ENCODE results near the gene SART1. TPM values are rescaled to one million over a fixed set of nuclear protein-coding genes. Genes with fewer than 3 reads are reported as not detected.

Gene SART1
- polyA plus RNA-seq, 1 donor from 2014 or later, result 34.9 TPM

GRCh38 chr11:65975771-65976170 lies 14.2 kb downstream of the SART1 start:
- Histone ChIP-seq H3K36me3 (ENCODE audit: insufficient read depth, low read length) (no peaks in the 10 kb centered on the region), H3F3A (ENCODE audit: insufficient read depth, low read length, poor library complexity, severe bottlenecking) (no peaks in the 10 kb centered on the region), H3K4me3 (ENCODE audit: low read length) (no peak overlapping the region), H3K9me2 (ENCODE audit: insufficient read depth, low read length) (no peaks in the 10 kb centered on the region), H4K20me1 (ENCODE audit: insufficient read depth) (no peaks in the 10 kb centered on the region), H3K27me3 (ENCODE audit: insufficient read depth, low read depth, low read length) (no peaks in the 10 kb centered on the region), H2AFZ (ENCODE audit: low read depth, low read length) (no peak overlapping the region), H3K4me2 (ENCODE audit: low read length) (no peak overlapping the region), H3K27ac (ENCODE audit: low read length) (no peak overlapping the region), H3K9ac (ENCODE audit: low read length) (no peak overlapping the region), H3K79me2 (replicated peaks; ENCODE audit: insufficient read depth, low read length) (no peaks in the 10 kb centered on the region), H3K9me3 (ENCODE audit: low read length) (no peaks in the 10 kb centered on the region)
- TF ChIP-seq SMC3 (conservative IDR thresholded peaks at IDR 0.05; ENCODE audit: poor library complexity), result no peak
- no peak for TF ChIP-seq EZH2 (IDR thresholded peaks at IDR 0.05; ENCODE audit: borderline replicate concordance, insufficient read depth, low read length, poor library complexity, severe bottlenecking)
- TF ChIP-seq, protein P1, sequence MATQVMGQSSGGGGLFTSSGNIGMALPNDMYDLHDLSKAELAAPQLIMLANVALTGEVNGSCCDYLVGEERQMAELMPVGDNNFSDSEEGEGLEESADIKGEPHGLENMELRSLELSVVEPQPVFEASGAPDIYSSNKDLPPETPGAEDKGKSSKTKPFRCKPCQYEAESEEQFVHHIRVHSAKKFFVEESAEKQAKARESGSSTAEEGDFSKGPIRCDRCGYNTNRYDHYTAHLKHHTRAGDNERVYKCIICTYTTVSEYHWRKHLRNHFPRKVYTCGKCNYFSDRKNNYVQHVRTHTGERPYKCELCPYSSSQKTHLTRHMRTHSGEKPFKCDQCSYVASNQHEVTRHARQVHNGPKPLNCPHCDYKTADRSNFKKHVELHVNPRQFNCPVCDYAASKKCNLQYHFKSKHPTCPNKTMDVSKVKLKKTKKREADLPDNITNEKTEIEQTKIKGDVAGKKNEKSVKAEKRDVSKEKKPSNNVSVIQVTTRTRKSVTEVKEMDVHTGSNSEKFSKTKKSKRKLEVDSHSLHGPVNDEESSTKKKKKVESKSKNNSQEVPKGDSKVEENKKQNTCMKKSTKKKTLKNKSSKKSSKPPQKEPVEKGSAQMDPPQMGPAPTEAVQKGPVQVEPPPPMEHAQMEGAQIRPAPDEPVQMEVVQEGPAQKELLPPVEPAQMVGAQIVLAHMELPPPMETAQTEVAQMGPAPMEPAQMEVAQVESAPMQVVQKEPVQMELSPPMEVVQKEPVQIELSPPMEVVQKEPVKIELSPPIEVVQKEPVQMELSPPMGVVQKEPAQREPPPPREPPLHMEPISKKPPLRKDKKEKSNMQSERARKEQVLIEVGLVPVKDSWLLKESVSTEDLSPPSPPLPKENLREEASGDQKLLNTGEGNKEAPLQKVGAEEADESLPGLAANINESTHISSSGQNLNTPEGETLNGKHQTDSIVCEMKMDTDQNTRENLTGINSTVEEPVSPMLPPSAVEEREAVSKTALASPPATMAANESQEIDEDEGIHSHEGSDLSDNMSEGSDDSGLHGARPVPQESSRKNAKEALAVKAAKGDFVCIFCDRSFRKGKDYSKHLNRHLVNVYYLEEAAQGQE (IDR thresholded peaks at IDR 0.05; ENCODE audit: borderline replicate concordance), result no peak
- no peak for TF ChIP-seq RAD21 (conservative IDR thresholded peaks at IDR 0.05)
- TF ChIP-seq, protein P2, sequence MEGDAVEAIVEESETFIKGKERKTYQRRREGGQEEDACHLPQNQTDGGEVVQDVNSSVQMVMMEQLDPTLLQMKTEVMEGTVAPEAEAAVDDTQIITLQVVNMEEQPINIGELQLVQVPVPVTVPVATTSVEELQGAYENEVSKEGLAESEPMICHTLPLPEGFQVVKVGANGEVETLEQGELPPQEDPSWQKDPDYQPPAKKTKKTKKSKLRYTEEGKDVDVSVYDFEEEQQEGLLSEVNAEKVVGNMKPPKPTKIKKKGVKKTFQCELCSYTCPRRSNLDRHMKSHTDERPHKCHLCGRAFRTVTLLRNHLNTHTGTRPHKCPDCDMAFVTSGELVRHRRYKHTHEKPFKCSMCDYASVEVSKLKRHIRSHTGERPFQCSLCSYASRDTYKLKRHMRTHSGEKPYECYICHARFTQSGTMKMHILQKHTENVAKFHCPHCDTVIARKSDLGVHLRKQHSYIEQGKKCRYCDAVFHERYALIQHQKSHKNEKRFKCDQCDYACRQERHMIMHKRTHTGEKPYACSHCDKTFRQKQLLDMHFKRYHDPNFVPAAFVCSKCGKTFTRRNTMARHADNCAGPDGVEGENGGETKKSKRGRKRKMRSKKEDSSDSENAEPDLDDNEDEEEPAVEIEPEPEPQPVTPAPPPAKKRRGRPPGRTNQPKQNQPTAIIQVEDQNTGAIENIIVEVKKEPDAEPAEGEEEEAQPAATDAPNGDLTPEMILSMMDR (IDR thresholded peaks at IDR 0.05; ENCODE audit: poor library complexity, severe bottlenecking), result no peak
- TF ChIP-seq TAF1 (IDR thresholded peaks at IDR 0.05; ENCODE audit: low read depth), result no peak
- no peak for TF ChIP-seq POLR2AphosphoS5 (IDR thresholded peaks at IDR 0.05)
- no peak for TF ChIP-seq MXI1 (conservative IDR thresholded peaks at IDR 0.05; ENCODE audit: poor library complexity, severe bottlenecking)
- TF ChIP-seq EP300 (conservative IDR thresholded peaks at IDR 0.05; ENCODE audit: poor library complexity, severe bottlenecking), result no peak

GRCh38 chr11:65976216-65977176 lies 15.0 kb downstream of the SART1 start:
- no peak overlapping the region for H3K27ac ChIP-seq (ENCODE audit: low read length)
- no peak overlapping the region for H3K9ac ChIP-seq (ENCODE audit: low read length)
- no peak overlapping the region for H2AFZ ChIP-seq (ENCODE audit: low read depth, low read length)
- no peaks in the 10 kb centered on the region for H3K27me3 ChIP-seq (ENCODE audit: insufficient read depth, low read depth, low read length)
- H3K9me2 ChIP-seq (ENCODE audit: insufficient read depth, low read length), result no peaks in the 10 kb centered on the region
- H4K20me1 ChIP-seq (ENCODE audit: insufficient read depth), result no peaks in the 10 kb centered on the region
- H3K4me2 ChIP-seq (ENCODE audit: low read length), result no peak overlapping the region
- H3K36me3 ChIP-seq (ENCODE audit: insufficient read depth, low read length), result no peaks in the 10 kb centered on the region
- no peaks in the 10 kb centered on the region for H3F3A ChIP-seq (ENCODE audit: insufficient read depth, low read length, poor library complexity, severe bottlenecking)
- H3K4me3 ChIP-seq (ENCODE audit: low read length), result no peak overlapping the region
- no peaks in the 10 kb centered on the region for H3K9me3 ChIP-seq (ENCODE audit: low read length)
- no peak for TF ChIP-seq EZH2 (IDR thresholded peaks at IDR 0.05; ENCODE audit: borderline replicate concordance, insufficient read depth, low read length, poor library complexity, severe bottlenecking)
- TF ChIP-seq RAD21 (conservative IDR thresholded peaks at IDR 0.05), result no peak
- no peak for TF ChIP-seq POLR2AphosphoS5 (IDR thresholded peaks at IDR 0.05)
- no peak for TF ChIP-seq MXI1 (conservative IDR thresholded peaks at IDR 0.05; ENCODE audit: poor library complexity, severe bottlenecking)
- no peak for TF ChIP-seq SMC3 (conservative IDR thresholded peaks at IDR 0.05; ENCODE audit: poor library complexity)
- TF ChIP-seq, protein P2 (IDR thresholded peaks at IDR 0.05; ENCODE audit: poor library complexity, severe bottlenecking), result no peak
- TF ChIP-seq EP300 (conservative IDR thresholded peaks at IDR 0.05; ENCODE audit: poor library complexity, severe bottlenecking), result no peak
- TF ChIP-seq TAF1 (IDR thresholded peaks at IDR 0.05; ENCODE audit: low read depth), result no peak
- TF ChIP-seq, protein P1 (IDR thresholded peaks at IDR 0.05; ENCODE audit: borderline replicate concordance), result no peak
- no peaks in the 10 kb centered on the region for H3K79me2 ChIP-seq (replicated peaks; ENCODE audit: insufficient read depth, low read length)
